ENCODE measurements around the gene KIF25.

KIF25 gene

DNA sequence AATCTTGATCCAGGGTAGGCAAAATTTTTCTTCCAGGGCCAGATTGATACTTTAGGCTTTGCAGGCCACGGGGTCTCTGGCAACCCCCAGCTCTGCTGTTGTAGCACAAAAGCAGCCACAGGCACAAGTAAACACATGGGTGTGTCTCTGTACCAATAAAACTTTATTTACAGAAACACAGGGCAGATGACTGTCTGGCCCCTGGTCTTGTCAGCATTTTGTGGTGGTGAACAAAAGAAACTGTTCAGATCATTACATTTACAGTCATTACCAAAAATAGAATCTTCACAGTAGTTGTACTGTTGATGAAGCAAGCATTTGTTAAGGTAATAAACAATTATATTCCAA lies 45.0 kb upstream of the KIF25 start:
- Histone ChIP-seq H3K27ac (no peak overlapping the region), H3K4me3 (no peak overlapping the region), H3K4me1 (no peaks in the 10 kb centered on the region), H3K36me3 (peaks cover 52 to 75% (median 61%) of the 10 kb centered on the region in 3 donors), H3K27me3 (no peaks in the 10 kb centered on the region), H3K9me3 (no peaks in the 10 kb centered on the region)
- intact Hi-C loops (cut with DNase I; ENCODE audit: low total_unique reads), result no loop called here
- DNase-seq, result no peak
- TF ChIP-seq, protein P1, sequence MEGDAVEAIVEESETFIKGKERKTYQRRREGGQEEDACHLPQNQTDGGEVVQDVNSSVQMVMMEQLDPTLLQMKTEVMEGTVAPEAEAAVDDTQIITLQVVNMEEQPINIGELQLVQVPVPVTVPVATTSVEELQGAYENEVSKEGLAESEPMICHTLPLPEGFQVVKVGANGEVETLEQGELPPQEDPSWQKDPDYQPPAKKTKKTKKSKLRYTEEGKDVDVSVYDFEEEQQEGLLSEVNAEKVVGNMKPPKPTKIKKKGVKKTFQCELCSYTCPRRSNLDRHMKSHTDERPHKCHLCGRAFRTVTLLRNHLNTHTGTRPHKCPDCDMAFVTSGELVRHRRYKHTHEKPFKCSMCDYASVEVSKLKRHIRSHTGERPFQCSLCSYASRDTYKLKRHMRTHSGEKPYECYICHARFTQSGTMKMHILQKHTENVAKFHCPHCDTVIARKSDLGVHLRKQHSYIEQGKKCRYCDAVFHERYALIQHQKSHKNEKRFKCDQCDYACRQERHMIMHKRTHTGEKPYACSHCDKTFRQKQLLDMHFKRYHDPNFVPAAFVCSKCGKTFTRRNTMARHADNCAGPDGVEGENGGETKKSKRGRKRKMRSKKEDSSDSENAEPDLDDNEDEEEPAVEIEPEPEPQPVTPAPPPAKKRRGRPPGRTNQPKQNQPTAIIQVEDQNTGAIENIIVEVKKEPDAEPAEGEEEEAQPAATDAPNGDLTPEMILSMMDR (IDR thresholded peaks at IDR 0.05), result no peak

DNA sequence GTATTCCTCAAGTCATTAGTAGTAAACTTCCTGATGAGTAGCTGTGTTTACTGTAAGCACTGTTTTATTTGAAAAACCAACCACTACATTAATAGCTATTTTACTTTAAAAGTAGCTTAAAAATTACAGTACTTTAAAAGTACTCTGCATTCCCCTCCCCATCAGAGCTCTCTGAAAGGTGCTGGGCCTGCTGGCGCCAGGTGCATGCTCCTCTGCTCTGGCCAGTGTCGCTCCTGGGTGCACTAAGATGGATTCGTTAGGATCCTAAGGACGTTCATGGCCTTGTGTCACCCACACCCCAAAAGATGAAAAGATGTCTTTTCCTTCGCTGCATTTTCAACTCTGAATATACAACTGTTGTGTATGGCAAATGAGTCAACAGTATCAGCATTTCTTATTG lies 43.9 kb upstream of the KIF25 start:
- TF ChIP-seq, protein P1 (IDR thresholded peaks at IDR 0.05), result no peak
- no peak overlapping the region for H3K27ac ChIP-seq
- no peak overlapping the region for H3K4me3 ChIP-seq
- H3K36me3 ChIP-seq, result peaks cover 41 to 68% (median 50%) of the 10 kb centered on the region in 3 donors
- DNase-seq, result no peak
- H3K27me3 ChIP-seq, result no peaks in the 10 kb centered on the region
- H3K4me1 ChIP-seq, result no peaks in the 10 kb centered on the region
- H3K9me3 ChIP-seq, result no peaks in the 10 kb centered on the region
- intact Hi-C loops (cut with DNase I; ENCODE audit: low total_unique reads), result no loop called here

DNA sequence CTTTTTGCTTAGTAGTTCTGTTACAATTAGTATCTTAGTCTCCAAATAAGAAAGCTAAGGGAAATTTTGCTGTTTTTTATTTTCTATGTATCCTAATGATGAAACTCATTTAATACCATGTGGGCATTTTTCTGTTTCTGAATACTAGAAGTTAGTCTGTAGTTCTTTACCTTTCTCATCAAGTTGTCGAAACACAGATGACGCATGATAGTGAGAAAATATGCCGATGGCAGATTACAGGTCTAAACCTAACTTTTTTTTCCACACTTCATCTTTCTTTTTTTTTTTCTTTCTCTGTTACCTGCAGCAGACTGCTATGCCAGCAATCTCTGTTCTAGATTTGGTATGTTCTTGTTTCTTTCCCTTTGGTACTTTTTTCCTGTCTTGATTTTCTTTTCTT lies 43.3 kb upstream of the KIF25 start:
- intact Hi-C loops (cut with DNase I; ENCODE audit: low total_unique reads), result no loop called here
- peaks cover 35 to 62% (median 44%) of the 10 kb centered on the region in 3 donors for H3K36me3 ChIP-seq

DNA sequence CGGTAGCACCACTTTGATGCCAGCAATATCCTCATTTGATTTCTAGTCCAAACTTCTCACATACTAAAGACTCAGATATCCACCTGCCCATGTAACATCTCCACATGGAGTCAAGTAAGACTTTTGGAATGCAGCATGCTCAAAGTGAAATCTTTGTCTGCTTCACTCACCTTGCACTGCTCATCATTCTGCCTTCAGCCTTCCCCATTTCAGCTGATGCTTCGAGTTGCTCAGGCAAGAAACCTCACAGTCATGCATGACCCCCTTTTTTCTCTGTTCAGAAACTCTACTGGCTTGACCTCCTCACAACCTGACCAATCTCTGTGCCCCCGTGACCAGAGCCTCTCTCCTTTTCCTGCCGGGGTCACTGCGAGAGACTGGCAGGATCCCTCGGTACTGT lies 41.0 kb upstream of the KIF25 start:
- no peaks in the 10 kb centered on the region for H3K27me3 ChIP-seq
- H3K9me3 ChIP-seq, result no peaks in the 10 kb centered on the region
- H3K4me1 ChIP-seq, result no peaks in the 10 kb centered on the region
- TF ChIP-seq, protein P1 (IDR thresholded peaks at IDR 0.05), result no peak
- H3K36me3 ChIP-seq, result peaks cover 12 to 38% (median 21%) of the 10 kb centered on the region in 3 donors
- no peak overlapping the region for H3K4me3 ChIP-seq
- intact Hi-C loops (cut with DNase I; ENCODE audit: low total_unique reads), result no loop called here
- DNase-seq, result no peak
- no peak overlapping the region for H3K27ac ChIP-seq

More for the DNA sequence above, 43.3 kb upstream of the KIF25 start:
- H3K4me3 ChIP-seq, result no peak overlapping the region
- H3K9me3 ChIP-seq, result no peaks in the 10 kb centered on the region
- TF ChIP-seq, protein P1 (IDR thresholded peaks at IDR 0.05), result no peak
- H3K27ac ChIP-seq, result no peak overlapping the region
- no peaks in the 10 kb centered on the region for H3K27me3 ChIP-seq
- H3K4me1 ChIP-seq, result no peaks in the 10 kb centered on the region
- no peak for DNase-seq

DNA sequence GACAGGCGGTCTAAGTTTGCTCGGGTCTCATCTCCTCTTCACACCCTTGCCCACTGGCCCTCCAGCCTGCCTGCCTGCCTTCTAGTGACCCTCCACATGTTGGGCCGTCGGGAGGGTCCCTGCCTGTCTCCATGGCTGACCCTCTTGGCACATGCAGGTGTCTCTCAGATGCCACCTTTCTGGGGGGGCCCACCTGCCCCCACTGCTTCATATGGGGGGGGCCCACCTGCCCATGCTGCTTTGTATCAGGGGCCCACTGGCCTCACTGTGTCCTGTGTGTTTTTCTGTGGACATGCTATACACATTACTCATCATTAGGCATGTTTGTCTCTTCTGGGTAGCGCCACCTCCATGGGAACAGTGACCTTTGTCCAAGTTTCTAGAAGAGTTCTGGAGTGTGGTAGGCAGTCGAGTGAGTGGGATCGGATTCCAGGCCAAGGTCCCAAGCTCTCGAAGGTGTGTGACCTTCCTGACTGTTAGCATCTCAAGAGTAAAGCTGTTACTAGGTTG lies 40.4 kb upstream of the KIF25 start:
- H3K9me3 ChIP-seq, result no peaks in the 10 kb centered on the region
- TF ChIP-seq, protein P1 (IDR thresholded peaks at IDR 0.05), result no peak
- no peaks in the 10 kb centered on the region for H3K27me3 ChIP-seq
- H3K4me3 ChIP-seq, result no peak overlapping the region
- H3K4me1 ChIP-seq, result no peaks in the 10 kb centered on the region
- intact Hi-C loops (cut with DNase I; ENCODE audit: low total_unique reads), result no loop called here
- H3K36me3 ChIP-seq, result peaks cover 6 to 33% (median 15%) of the 10 kb centered on the region in 3 donors
- no peak overlapping the region for H3K27ac ChIP-seq
- DNase-seq, result no peak

DNA sequence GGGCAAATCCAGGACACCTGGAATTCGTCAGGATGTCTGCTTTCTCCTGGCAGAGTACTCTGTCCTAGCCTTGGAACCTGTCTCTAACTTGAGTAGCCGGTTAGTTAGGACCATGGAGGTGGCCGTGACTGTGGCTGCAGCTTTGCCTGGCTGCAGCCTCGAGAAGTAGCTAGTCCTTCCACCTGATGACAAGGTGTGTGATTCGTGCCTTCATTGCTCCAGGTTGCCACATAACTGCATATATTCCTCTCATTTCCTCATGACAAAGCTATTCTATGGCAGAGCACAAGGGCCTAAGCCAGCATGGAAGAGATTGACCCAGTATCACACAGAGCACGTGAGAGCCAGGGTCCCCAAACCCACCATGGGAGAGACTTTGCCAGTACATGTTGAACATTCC lies 39.8 kb upstream of the KIF25 start:
- H3K9me3 ChIP-seq, result no peaks in the 10 kb centered on the region
- H3K4me3 ChIP-seq, result no peak overlapping the region
- DNase-seq, result no peak
- H3K36me3 ChIP-seq, result peaks cover under 1 to 33% (median 9%) of the 10 kb centered on the region in 3 donors
- H3K4me1 ChIP-seq, result no peaks in the 10 kb centered on the region
- intact Hi-C loops (cut with DNase I; ENCODE audit: low total_unique reads), result no loop called here
- H3K27ac ChIP-seq, result no peak overlapping the region
- no peaks in the 10 kb centered on the region for H3K27me3 ChIP-seq
- TF ChIP-seq, protein P1 (IDR thresholded peaks at IDR 0.05), result no peak

Data from tibial artery (tissue), 4 donors.